Lower leg skin (tissue), 4 donors: ENCODE data around the gene TMEM63A. TPM values are rescaled to one million over a fixed set of nuclear protein-coding genes. Genes with fewer than 3 reads are reported as not detected.
"Not testable (repeated sequence)": the region's sequence is repeated elsewhere in the genome, so short reads cannot be mapped to it uniquely, and the experiment has no call there.

Experiments used
- DNase-seq, 2 donors: peaks; one replicate each; pipeline ENCODE4 v3.0.0-alpha.2; 2019; ENCODE audit warnings: low spot score in 2 of 2
- H3K4me3 ChIP-seq: fragments of 200-600 bp; sonication (generic); 2 replicates; pipeline ENCODE4 v1.5.1; 2017; ENCODE audit warnings: mild to moderate bottlenecking, low read depth; ENCODE audit not compliant: poor library complexity, severe bottlenecking
- CTCF ChIP-seq, 3 donors: fragments of 450-650 bp; IDR thresholded peaks; one replicate each; pipeline ENCODE4 v1.5.1; 2016; ENCODE audit warnings: antibody characterized with exemption in 3 of 3, mild to moderate bottlenecking in 3 of 3, moderate library complexity in 2 of 3
- POLR2A ChIP-seq, 2 donors: fragments of 450-650 bp; IDR thresholded peaks; one replicate each; pipeline ENCODE4 v1.6.1; 2016 to 2017; ENCODE audit warnings: antibody characterized with exemption in 2 of 2, mild to moderate bottlenecking in 1 of 2, moderate library complexity in 1 of 2
- WGBS, 2 donors: methylation state at CpG; one replicate each; pipeline ENCODE4 v1.1.5; 2018; 5-methylcytosine and 5-hydroxymethylcytosine counted together
- intact Hi-C: fragments of 100-400 bp; cut with DNase I; formaldehyde crosslinking; loops from one replicate; pipeline ENCODE4 v1.15.0; 2023; ENCODE audit warnings: low total_unique reads
- total RNA-seq, 4 donors: library from RNA; depleted of rRNA; stranded (reverse); fragments of >200 nt; gene quantifications; one replicate each; pipeline ENCODE4 v1.1.0, GENCODE V29; 2016

Gene TMEM63A
- total RNA-seq, 4 donors from 2014 or later = 29.1 to 49.1 (median 42.9) TPM

DNA sequence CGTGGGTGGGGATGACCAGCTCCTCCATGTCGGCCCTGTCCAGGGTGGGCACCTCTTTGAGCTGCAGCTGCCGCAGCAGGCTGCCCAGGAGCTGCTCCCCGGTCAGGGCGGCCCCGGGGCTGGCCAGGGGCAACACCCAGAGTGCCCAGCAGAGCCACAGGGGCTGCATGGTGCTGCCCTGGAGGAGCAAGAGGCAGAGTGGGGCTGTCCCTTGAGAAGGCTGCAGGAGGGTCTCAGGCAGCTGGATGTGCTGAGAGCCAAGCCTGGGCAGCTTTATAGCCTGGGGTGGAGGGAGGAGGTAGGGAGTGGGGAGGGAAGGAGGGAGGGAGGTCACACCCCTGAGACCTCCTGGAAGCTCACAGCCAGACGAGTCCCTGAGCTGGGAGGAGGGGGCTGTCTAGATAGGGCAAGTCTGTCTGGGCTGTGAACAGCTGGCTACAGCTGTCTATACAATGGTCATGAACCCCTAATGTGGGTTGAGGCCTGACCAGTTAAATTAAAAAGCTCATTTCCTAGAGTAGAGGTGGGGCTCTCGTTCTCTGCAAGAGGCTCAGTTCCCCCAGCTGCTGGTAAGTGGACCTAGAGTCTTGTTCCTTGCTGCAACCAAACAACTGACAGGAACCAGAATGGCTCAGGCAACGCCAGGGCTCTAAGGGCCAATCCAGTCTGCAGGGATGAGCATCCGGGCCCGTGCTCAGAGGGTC, 6.9 kb upstream of the TMEM63A start, which contains the start of gene LEFTY1:
LEFTY1 (minus strand) TSS at position 249 of the 704 bp plus-strand sequence; CDS start at position 169, 80 bp downstream.
- intact Hi-C loops = no loop called here
- H3K4me3 ChIP-seq = no peak within 1 kb of the TSS
- 84 to 91% methylated on average over 5 to 10 of the region's 11 CpGs for WGBS, 2 donors
- no peak for DNase-seq
- no peak for TF ChIP-seq POLR2A (IDR thresholded peaks at IDR 0.05)
- TF ChIP-seq CTCF (IDR thresholded peaks at IDR 0.05) = no peak

GRCh38 chr1:225888289-225888897, 6.2 kb upstream of the TMEM63A start:
- no peak for TF ChIP-seq POLR2A (IDR thresholded peaks at IDR 0.05)
- TF ChIP-seq CTCF (IDR thresholded peaks at IDR 0.05) = no peak
- H3K4me3 ChIP-seq = no peak overlapping the region
- 90 to 95% methylated on average over 13 to 17 of the region's 18 CpGs for WGBS, 2 donors
- no peak for DNase-seq
- intact Hi-C loops = no loop called here

- intact Hi-C loops, DNase-seq: not testable (repeated sequence)
- 34 to 61% methylated on average over 3 to 8 of the region's 56 CpGs for WGBS, 2 donors
Observed at GRCh38 chr1:225887554-225888288, 5.5 kb upstream of the TMEM63A start.

GRCh38 chr1:225887030-225887314, 4.8 kb upstream of the TMEM63A start:
- TF ChIP-seq POLR2A (IDR thresholded peaks at IDR 0.05) (no peak), CTCF (IDR thresholded peaks at IDR 0.05) (no peak)
- no peak for DNase-seq
- intact Hi-C loops = no loop called here
- H3K4me3 ChIP-seq = no peak overlapping the region
- WGBS, 2 donors = 89 to 91% methylated on average over 7 of the region's 7 CpGs

More at GRCh38 chr1:225887554-225888288, 5.5 kb upstream of the TMEM63A start:
- H3K4me3 ChIP-seq = not testable (repeated sequence)

- no peak for TF ChIP-seq POLR2A (IDR thresholded peaks at IDR 0.05)
- TF ChIP-seq CTCF (IDR thresholded peaks at IDR 0.05) = no peak
- intact Hi-C loops = no loop called here
- 89 to 93% methylated on average over 17 to 19 of the region's 19 CpGs for WGBS, 2 donors
- DNase-seq = no peak
- H3K4me3 ChIP-seq = no peak overlapping the region
Observed at GRCh38 chr1:225886159-225887029, 4.2 kb upstream of the TMEM63A start.
